PC-3 (cell line): ENCODE data around the gene SUCNR1. TPM values are rescaled to one million over a fixed set of nuclear protein-coding genes. Genes with fewer than 3 reads are reported as not detected.

ENCODE experiments used
- ATAC-seq: fragments of 200-7000 bp; cut with Tn5 transposase; 2 replicates; pipeline ENCODE4 v1.9.1; 2020; ENCODE audit warnings: mild to moderate bottlenecking, moderate library complexity
- BruUV-seq: library from RNA; stranded (reverse); fragments of 400-500 nt; replicated peaks from 2 replicates; lab custom pipeline; 2021; lab: Mats Ljungman, UMichigan
- CTCF ChIA-PET: fragments of 300-600 bp; sonication (Branson Sonifier 250); formaldehyde crosslinking; loops from one replicate; lab custom pipeline; 2022; ENCODE audit warnings: antibody characterized with exemption; lab: Charles Lee
- POLR2A ChIA-PET: fragments of 300-600 bp; sonication (Branson Sonifier 250); formaldehyde crosslinking; loops from one replicate; lab custom pipeline; 2022; ENCODE audit warnings: antibody characterized with exemption; ENCODE audit not compliant: unreplicated experiment; lab: Charles Lee
- DNase-seq: peaks from one replicate; pipeline ENCODE4 v3.0.0-alpha.2; 2015
- H2AFZ ChIP-seq: fragments of 300-600 bp; sonication (generic); 2 replicates; pipeline ENCODE4 v1.6.0; 2016; ENCODE audit warnings: antibody characterized with exemption, low read length
- H3F3A ChIP-seq: fragments of 300-600 bp; sonication (generic); one replicate; pipeline ENCODE4 v1.6.0; 2017; ENCODE audit warnings: antibody characterized with exemption, low read length, control low read depth, mild to moderate bottlenecking; ENCODE audit not compliant: unreplicated experiment
- H3K27ac ChIP-seq: fragments of 300-600 bp; sonication (generic); 2 replicates; pipeline ENCODE4 v1.5.1; 2016; ENCODE audit warnings: mild to moderate bottlenecking, low read length
- H3K27me3 ChIP-seq: fragments of 300-600 bp; sonication (generic); 2 replicates; pipeline ENCODE4 v1.6.1; 2016; ENCODE audit warnings: low read length, mixed read lengths
- H3K36me3 ChIP-seq: fragments of 300-600 bp; sonication (generic); 2 replicates; pipeline ENCODE4 v1.6.1; 2016; ENCODE audit warnings: low read depth, mixed run types, low read length, mixed read lengths
- H3K4me1 ChIP-seq: fragments of 300-600 bp; sonication (generic); 2 replicates; pipeline ENCODE4 v1.5.1; 2016; ENCODE audit warnings: low read length; ENCODE audit not compliant: insufficient read depth
- H3K4me2 ChIP-seq: fragments of 300-600 bp; sonication (generic); 2 replicates; pipeline ENCODE4 v1.6.0; 2016; ENCODE audit warnings: low read length
- H3K4me3 ChIP-seq: fragments of 300-600 bp; sonication (generic); 2 replicates; pipeline ENCODE4 v1.5.1; 2016; ENCODE audit warnings: mild to moderate bottlenecking, low read length, mixed read lengths
- H3K79me2 ChIP-seq: fragments of 300-600 bp; sonication (generic); 2 replicates; pipeline ENCODE4 v1.6.1; 2017; ENCODE audit warnings: low read length, mixed read lengths
- H3K9ac ChIP-seq: fragments of 300-600 bp; sonication (generic); 2 replicates; pipeline ENCODE4 v1.6.0; 2016; ENCODE audit warnings: mild to moderate bottlenecking, low read length
- H3K9me2 ChIP-seq: fragments of 300-600 bp; sonication (generic); replicated peaks from 2 replicates; pipeline ENCODE4 v1.6.1; 2016; ENCODE audit warnings: mixed run types, low read length, mixed read lengths
- H3K9me3 ChIP-seq: fragments of 300-600 bp; sonication (generic); 2 replicates; pipeline ENCODE4 v1.6.1; 2016; ENCODE audit warnings: low read length, mixed read lengths
- H4K20me1 ChIP-seq: fragments of 300-600 bp; sonication (generic); 2 replicates; pipeline ENCODE4 v1.6.1; 2016; ENCODE audit warnings: low read length, mixed read lengths
- EZH2 ChIP-seq: fragments of 300-600 bp; sonication (generic); IDR thresholded peaks from one replicate; pipeline ENCODE4 v1.6.1; 2017; ENCODE audit warnings: antibody characterized with exemption, mild to moderate bottlenecking, low read length; ENCODE audit not compliant: unreplicated experiment
- EZH2phosphoT487 ChIP-seq: fragments of 300-600 bp; sonication (generic); IDR thresholded peaks from 2 replicates; pipeline ENCODE4 v1.6.1; 2018; ENCODE audit warnings: mild to moderate bottlenecking, antibody characterized with exemption, low read length, borderline replicate concordance
- intact Hi-C: fragments of 100-400 bp; cut with micrococcal nuclease; formaldehyde crosslinking; loops from 2 replicates; pipeline ENCODE4 v1.9.0; 2023
- total RNA-seq: library from RNA; depleted of rRNA; stranded (reverse); fragments of >200 nt; gene quantifications from 2 replicates; pipeline ENCODE4 v1.2.3, GENCODE V29; 2014
- TF ChIP-seq, protein P1 (sequence below): fragments of 300-600 bp; sonication (generic); conservative IDR thresholded peaks from 2 replicates; pipeline ENCODE4 v1.5.1; 2017; ENCODE audit warnings: antibody characterized with exemption, low read depth, mild to moderate bottlenecking, low read length

SUCNR1 gene
- total RNA-seq, 1 experiment from 2014 or later: not detected

DNA sequence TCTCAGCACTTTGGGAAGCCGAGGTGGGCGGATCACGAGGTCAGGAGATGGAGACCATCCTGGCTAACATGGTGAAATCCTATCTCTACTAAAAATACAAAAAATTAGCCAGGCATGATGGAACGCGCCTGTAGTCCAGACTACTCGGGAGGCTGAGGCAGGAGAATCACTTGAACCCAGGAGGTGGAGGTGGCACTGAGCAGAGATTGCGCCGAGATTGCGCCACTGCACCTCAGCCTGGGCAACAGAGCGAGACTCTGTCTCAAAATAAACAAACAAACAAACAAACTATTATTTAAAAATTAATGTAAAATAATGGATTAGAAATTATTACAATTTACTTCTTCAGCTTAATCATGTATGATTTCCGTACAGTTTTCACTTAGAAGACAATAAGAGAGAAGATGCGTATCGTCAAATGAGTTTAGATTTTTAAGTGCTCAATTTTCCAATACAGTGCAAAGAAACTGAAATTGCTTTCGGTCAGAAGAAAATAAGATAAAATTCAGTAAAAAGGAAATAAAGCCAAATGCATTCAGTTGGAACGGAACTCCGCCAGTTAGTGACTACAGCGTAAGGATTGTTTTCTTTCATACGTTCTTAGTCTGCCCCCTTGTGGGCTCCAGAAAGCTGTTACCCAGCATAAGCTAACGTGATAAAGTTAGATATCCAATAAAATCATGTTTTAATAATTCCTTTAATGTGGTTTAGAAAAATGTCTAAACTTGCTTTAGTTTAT lies 34.7 kb upstream of the SUCNR1 start:
- Histone ChIP-seq H3K4me2 (peak overlapping the region; percentile 78), H3F3A (no peaks in the 10 kb centered on the region), H3K27ac (no peak overlapping the region), H3K9me3 (no peaks in the 10 kb centered on the region), H4K20me1 (no peaks in the 10 kb centered on the region), H3K79me2 (no peaks in the 10 kb centered on the region), H3K27me3 (no peaks in the 10 kb centered on the region), H2AFZ (peak overlapping the region; percentile 71; the same call in 1 of the 2 replicates), H3K9ac (no peak overlapping the region), H3K36me3 (no peaks in the 10 kb centered on the region), H3K9me2 (no peaks in the 10 kb centered on the region), H3K4me1 (peaks cover 34% of the 10 kb centered on the region), H3K4me3 (no peak overlapping the region)
- POLR2A ChIA-PET: no interaction called here
- TF ChIP-seq EZH2 (no peak), EZH2phosphoT487 (no peak)
- TF ChIP-seq, protein P1, sequence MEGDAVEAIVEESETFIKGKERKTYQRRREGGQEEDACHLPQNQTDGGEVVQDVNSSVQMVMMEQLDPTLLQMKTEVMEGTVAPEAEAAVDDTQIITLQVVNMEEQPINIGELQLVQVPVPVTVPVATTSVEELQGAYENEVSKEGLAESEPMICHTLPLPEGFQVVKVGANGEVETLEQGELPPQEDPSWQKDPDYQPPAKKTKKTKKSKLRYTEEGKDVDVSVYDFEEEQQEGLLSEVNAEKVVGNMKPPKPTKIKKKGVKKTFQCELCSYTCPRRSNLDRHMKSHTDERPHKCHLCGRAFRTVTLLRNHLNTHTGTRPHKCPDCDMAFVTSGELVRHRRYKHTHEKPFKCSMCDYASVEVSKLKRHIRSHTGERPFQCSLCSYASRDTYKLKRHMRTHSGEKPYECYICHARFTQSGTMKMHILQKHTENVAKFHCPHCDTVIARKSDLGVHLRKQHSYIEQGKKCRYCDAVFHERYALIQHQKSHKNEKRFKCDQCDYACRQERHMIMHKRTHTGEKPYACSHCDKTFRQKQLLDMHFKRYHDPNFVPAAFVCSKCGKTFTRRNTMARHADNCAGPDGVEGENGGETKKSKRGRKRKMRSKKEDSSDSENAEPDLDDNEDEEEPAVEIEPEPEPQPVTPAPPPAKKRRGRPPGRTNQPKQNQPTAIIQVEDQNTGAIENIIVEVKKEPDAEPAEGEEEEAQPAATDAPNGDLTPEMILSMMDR: peak; percentile 92
- CTCF ChIA-PET: interaction anchor here (0.6 to 1.9 kb wide), 8 partner anchors 36 to 511 kb away, joined by 3 to 20 read pairs (median 4); no protein-coding TSS in a partner anchor
- peak; percentile 85 for ATAC-seq
- intact Hi-C loops: loop anchor here (1.0 to 5.0 kb wide), 8 partner anchors 68 to 612 kb away; no protein-coding TSS in a partner anchor
- DNase-seq: peak; percentile 88
- no TSS peak for BruUV-seq

DNA sequence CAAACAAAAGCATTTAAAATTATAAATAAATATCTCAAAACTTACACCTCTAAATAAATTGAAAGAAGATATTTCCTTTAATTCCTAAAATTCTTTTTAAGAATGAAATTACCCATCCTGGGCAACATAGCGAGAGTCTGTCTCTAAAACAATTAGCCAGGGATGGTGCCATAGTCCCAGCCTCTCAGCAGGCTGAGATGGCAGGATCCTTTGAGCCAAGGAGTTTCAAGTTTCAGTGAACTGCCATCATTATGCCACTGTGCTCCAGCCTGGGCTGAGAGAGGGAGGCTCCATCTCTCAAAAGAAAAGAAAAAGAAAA lies 34.2 kb upstream of the SUCNR1 start:
- H3K4me3 ChIP-seq: no peak overlapping the region
- no peak overlapping the region for H3K9ac ChIP-seq
- no peak for DNase-seq
- no peaks in the 10 kb centered on the region for H3F3A ChIP-seq
- no peaks in the 10 kb centered on the region for H3K79me2 ChIP-seq
- no peaks in the 10 kb centered on the region for H3K36me3 ChIP-seq
- BruUV-seq: no TSS peak
- no peaks in the 10 kb centered on the region for H3K9me2 ChIP-seq
- intact Hi-C loops: loop anchor here (1.0 to 5.0 kb wide), 8 partner anchors 68 to 612 kb away; no protein-coding TSS in a partner anchor
- no peak overlapping the region for H3K4me2 ChIP-seq
- peaks cover 34% of the 10 kb centered on the region for H3K4me1 ChIP-seq
- H4K20me1 ChIP-seq: no peaks in the 10 kb centered on the region
- CTCF ChIA-PET: interaction anchor here (0.6 to 1.9 kb wide), 5 partner anchors 36 to 400 kb away, joined by 3 to 20 read pairs (median 5); no protein-coding TSS in a partner anchor
- H3K27ac ChIP-seq: no peak overlapping the region
- POLR2A ChIA-PET: no interaction called here
- H3K9me3 ChIP-seq: no peaks in the 10 kb centered on the region
- no peak overlapping the region for H2AFZ ChIP-seq
- ATAC-seq: no peak
- TF ChIP-seq, protein P1: no peak
- TF ChIP-seq EZH2: no peak
- TF ChIP-seq EZH2phosphoT487: no peak
- H3K27me3 ChIP-seq: no peaks in the 10 kb centered on the region

DNA sequence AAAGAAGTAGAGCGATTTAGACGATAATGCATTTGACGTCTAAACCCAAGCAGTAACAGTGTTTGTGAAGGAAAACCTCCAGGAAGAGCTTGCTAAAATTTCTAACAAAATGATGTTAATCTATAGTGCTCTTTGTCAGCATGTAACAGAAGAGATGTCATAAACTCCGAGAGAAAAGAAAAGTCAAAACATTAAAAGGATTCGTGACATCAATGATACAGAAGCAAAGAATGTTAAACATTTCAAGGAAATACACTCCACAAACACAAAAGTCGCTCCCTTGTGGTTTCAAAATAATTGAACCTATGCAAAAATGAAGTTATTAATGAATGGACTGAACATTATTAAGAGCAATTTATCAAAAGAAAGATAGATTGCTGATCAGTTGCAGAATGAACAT lies 31.6 kb upstream of the SUCNR1 start:
- no peaks in the 10 kb centered on the region for H3K36me3 ChIP-seq
- peak; percentile 48 for DNase-seq
- H3K9me2 ChIP-seq: no peaks in the 10 kb centered on the region
- no TSS peak for BruUV-seq
- TF ChIP-seq, protein P1: no peak
- TF ChIP-seq EZH2phosphoT487: no peak
- no peaks in the 10 kb centered on the region for H3F3A ChIP-seq
- H2AFZ ChIP-seq: peak overlapping the region; percentile 11
- H3K4me2 ChIP-seq: peak overlapping the region; percentile 24
- H3K4me3 ChIP-seq: no peak overlapping the region
- no peaks in the 10 kb centered on the region for H3K79me2 ChIP-seq
- POLR2A ChIA-PET: no interaction called here
- intact Hi-C loops: no loop called here
- no peaks in the 10 kb centered on the region for H3K9me3 ChIP-seq
- H3K27me3 ChIP-seq: no peaks in the 10 kb centered on the region
- peaks cover 24% of the 10 kb centered on the region for H3K4me1 ChIP-seq
- H3K9ac ChIP-seq: no peak overlapping the region
- no peak overlapping the region for H3K27ac ChIP-seq
- no peak for ATAC-seq
- H4K20me1 ChIP-seq: no peaks in the 10 kb centered on the region
- CTCF ChIA-PET: interaction anchor here (0.6 kb wide), 1 partner anchor 402 kb away, joined by 5 read pairs; no protein-coding TSS in a partner anchor
